Tibial nerve (tissue), 3 donors: Measurements from ENCODE around the gene NME8.

ENCODE experiments used
- POLR2A ChIP-seq, 2 donors: fragments of 450-650 bp; IDR thresholded peaks; one replicate each; pipeline ENCODE4 v1.6.1; 2017; ENCODE audit warnings: antibody characterized with exemption in 2 of 2, mild to moderate bottlenecking in 2 of 2, moderate library complexity in 2 of 2
- TF ChIP-seq, protein P1 (sequence below), 5 experiments: fragments of 200-600 bp in 3 of 5; fragments of 450-650 bp in 2 of 5; sonication (generic) in 3 of 5; IDR thresholded peaks; one replicate each; pipeline ENCODE4 v1.5.1; 2016 to 2019; ENCODE audit warnings: antibody characterized with exemption in 5 of 5, mild to moderate bottlenecking in 3 of 5, moderate library complexity in 2 of 5

DNA sequence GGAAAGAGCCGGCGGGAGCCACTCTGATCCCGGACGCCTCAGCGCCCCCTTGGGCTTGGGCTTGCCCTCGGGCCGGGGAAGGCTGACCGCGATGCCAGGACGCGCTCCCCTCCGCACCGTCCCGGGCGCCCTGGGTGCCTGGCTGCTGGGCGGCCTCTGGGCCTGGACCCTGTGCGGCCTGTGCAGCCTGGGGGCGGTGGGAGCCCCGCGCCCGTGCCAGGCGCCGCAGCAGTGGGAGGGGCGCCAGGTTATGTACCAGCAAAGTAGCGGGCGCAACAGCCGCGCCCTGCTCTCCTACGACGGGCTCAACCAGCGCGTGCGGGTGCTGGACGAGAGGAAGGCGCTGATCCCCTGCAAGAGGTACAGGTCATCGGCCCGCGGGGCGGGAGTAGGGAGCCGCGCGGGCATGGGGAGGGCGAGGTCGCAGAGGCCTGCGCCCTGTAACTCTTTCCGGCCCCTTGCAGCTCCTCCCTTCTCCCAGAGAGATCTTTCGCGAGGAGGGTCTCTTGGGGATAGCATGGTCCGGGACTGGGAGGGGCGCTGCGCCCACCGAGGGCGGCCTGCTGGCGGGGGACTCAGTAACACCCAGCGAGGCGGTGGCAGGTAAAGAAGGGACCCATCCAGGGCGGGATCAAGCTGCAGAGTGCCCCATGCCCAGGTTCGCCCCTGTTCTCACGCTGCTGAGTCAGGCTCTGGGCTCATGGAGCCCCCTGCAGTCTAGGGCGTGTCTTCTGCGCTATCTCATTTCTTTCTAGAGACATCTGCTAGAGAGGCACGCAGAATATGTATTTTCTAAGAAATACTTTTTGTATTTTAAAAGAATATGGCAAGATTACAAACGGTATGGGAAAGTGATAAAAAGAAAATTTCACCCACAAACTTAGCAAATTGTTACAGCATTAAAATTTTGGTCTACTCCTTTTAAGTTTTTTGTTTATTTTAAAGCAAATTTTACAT, 72.7 kb downstream of the NME8 start:
- TF ChIP-seq, protein P1, sequence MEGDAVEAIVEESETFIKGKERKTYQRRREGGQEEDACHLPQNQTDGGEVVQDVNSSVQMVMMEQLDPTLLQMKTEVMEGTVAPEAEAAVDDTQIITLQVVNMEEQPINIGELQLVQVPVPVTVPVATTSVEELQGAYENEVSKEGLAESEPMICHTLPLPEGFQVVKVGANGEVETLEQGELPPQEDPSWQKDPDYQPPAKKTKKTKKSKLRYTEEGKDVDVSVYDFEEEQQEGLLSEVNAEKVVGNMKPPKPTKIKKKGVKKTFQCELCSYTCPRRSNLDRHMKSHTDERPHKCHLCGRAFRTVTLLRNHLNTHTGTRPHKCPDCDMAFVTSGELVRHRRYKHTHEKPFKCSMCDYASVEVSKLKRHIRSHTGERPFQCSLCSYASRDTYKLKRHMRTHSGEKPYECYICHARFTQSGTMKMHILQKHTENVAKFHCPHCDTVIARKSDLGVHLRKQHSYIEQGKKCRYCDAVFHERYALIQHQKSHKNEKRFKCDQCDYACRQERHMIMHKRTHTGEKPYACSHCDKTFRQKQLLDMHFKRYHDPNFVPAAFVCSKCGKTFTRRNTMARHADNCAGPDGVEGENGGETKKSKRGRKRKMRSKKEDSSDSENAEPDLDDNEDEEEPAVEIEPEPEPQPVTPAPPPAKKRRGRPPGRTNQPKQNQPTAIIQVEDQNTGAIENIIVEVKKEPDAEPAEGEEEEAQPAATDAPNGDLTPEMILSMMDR (IDR thresholded peaks at IDR 0.05) = peak in 4 of 5 experiments; percentile 5 to 40 (median 22)
- TF ChIP-seq POLR2A (IDR thresholded peaks at IDR 0.05) = no peak
